ENCODE data around the gene RSRC1. TPM values are rescaled to one million over a fixed set of nuclear protein-coding genes. Genes with fewer than 3 reads are reported as not detected.

The RSRC1 gene
- total RNA-seq, 2 experiments from 2014 or later, result 76.3 to 78.1 TPM

DNA sequence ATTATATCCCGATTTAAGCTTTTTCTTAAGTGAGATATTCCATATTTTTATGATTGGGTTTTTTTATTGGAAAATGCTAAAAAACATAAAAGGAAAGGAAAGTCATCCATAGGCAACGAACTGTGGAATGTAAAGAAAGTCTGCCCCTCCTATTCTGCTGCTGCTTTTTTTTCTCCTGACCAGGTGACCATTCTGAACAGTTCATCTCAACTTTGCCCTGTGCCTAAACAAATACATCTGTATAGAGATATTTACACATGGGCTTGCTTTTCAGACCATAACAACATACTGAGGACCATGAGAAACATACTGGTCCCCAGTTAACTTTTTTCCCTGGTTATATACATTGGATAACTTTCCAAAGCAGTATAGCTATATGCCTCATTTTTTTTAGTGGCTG is 442.2 kb downstream of the RSRC1 start:
- Histone ChIP-seq H3K79me2 (ENCODE audit: insufficient read depth, low read depth, low read length) (no peaks in the 10 kb centered on the region), H3K4me3 (ENCODE audit: low read depth, low read length, poor library complexity, severe bottlenecking) (no peak overlapping the region), H4K20me1 (ENCODE audit: insufficient read depth, low read length) (no peaks in the 10 kb centered on the region), H3K36me3 (ENCODE audit: insufficient read depth, low read length) (no peaks in the 10 kb centered on the region), H3K4me2 (ENCODE audit: low read length) (no peak overlapping the region), H3K4me1 (ENCODE audit: insufficient read depth, low read length, poor library complexity, severe bottlenecking) (no peaks in the 10 kb centered on the region), H2AFZ (ENCODE audit: low read length) (no peak overlapping the region), H3K9me2 (ENCODE audit: insufficient read depth, low read length) (no peaks in the 10 kb centered on the region), H3K27ac (ENCODE audit: low read depth, low read length, poor library complexity, severe bottlenecking) (no peak overlapping the region), H3K9me3 (ENCODE audit: low read length) (no peaks in the 10 kb centered on the region)
- intact Hi-C loops (cut with micrococcal nuclease; ENCODE audit: unreplicated experiment), result no loop called here
- no peak for TF ChIP-seq CTCF (conservative IDR thresholded peaks at IDR 0.05; ENCODE audit: low read length)
- CTCF ChIA-PET (ENCODE audit: unreplicated experiment), result no interaction called here
- POLR2A ChIA-PET, result no interaction called here
- DNase-seq (ENCODE audit: low spot score), result no peak
- no TSS peak for BruUV-seq (replicated peaks)

- Histone ChIP-seq H4K20me1 (ENCODE audit: insufficient read depth, low read length) (no peaks in the 10 kb centered on the region), H3K36me3 (ENCODE audit: insufficient read depth, low read length) (no peaks in the 10 kb centered on the region), H2AFZ (ENCODE audit: low read length) (no peak overlapping the region), H3K4me2 (ENCODE audit: low read length) (no peak overlapping the region), H3K79me2 (ENCODE audit: insufficient read depth, low read depth, low read length) (no peaks in the 10 kb centered on the region), H3K4me1 (ENCODE audit: insufficient read depth, low read length, poor library complexity, severe bottlenecking) (no peaks in the 10 kb centered on the region), H3K9me2 (ENCODE audit: insufficient read depth, low read length) (no peaks in the 10 kb centered on the region), H3K9me3 (ENCODE audit: low read length) (no peaks in the 10 kb centered on the region), H3K4me3 (ENCODE audit: low read depth, low read length, poor library complexity, severe bottlenecking) (no peak overlapping the region), H3K27ac (ENCODE audit: low read depth, low read length, poor library complexity, severe bottlenecking) (no peak overlapping the region)
- BruUV-seq (replicated peaks), result no TSS peak
- intact Hi-C loops (cut with micrococcal nuclease; ENCODE audit: unreplicated experiment), result no loop called here
- no peak for DNase-seq (ENCODE audit: low spot score)
- CTCF ChIA-PET (ENCODE audit: unreplicated experiment), result no interaction called here
- TF ChIP-seq EZH2phosphoT487 (IDR thresholded peaks at IDR 0.05; ENCODE audit: borderline replicate concordance, low read depth, low read length) (no peak), CTCF (conservative IDR thresholded peaks at IDR 0.05; ENCODE audit: low read length) (no peak)
- POLR2A ChIA-PET, result interaction anchor here (0.6 kb wide), 1 partner anchor 8 kb away, joined by 7 read pairs; no protein-coding TSS in a partner anchor
Measured at GRCh38 chr3:158559504-158559903, 449.6 kb downstream of the RSRC1 start.

DNA sequence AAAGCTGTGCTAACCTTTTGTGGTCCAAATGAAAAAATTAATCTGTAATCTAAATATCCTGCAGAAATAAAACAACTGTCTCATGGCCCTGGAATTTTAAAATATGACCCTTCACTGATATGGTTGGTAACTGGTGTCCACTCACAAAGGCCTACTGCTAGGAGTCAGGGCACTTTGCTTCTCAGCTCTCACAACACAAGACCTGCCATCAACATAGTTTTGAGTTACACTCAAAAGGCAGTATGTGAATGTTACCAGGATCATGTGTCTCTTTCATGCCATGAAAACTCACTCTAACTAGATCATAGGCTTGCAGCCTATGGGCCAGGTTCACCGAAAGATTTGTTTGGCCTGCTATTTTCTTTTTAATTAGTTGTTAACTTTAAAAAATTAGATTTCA is 451.1 kb downstream of the RSRC1 start:
- H3K9me3 ChIP-seq (ENCODE audit: low read length), result no peaks in the 10 kb centered on the region
- ChIA-PET POLR2A (no interaction called here), CTCF (ENCODE audit: unreplicated experiment) (no interaction called here)
- H4K20me1 ChIP-seq (ENCODE audit: insufficient read depth, low read length), result no peaks in the 10 kb centered on the region
- intact Hi-C loops (cut with micrococcal nuclease; ENCODE audit: unreplicated experiment), result no loop called here
- H3K4me3 ChIP-seq (ENCODE audit: low read depth, low read length, poor library complexity, severe bottlenecking), result no peak overlapping the region
- no peak overlapping the region for H3K4me2 ChIP-seq (ENCODE audit: low read length)
- TF ChIP-seq CTCF (conservative IDR thresholded peaks at IDR 0.05; ENCODE audit: low read length) (no peak), EZH2phosphoT487 (IDR thresholded peaks at IDR 0.05; ENCODE audit: borderline replicate concordance, low read depth, low read length) (no peak)
- no peak overlapping the region for H3K27ac ChIP-seq (ENCODE audit: low read depth, low read length, poor library complexity, severe bottlenecking)
- no peaks in the 10 kb centered on the region for H3K36me3 ChIP-seq (ENCODE audit: insufficient read depth, low read length)
- no peak overlapping the region for H2AFZ ChIP-seq (ENCODE audit: low read length)
- no peaks in the 10 kb centered on the region for H3K9me2 ChIP-seq (ENCODE audit: insufficient read depth, low read length)
- no peak for DNase-seq (ENCODE audit: low spot score)
- H3K4me1 ChIP-seq (ENCODE audit: insufficient read depth, low read length, poor library complexity, severe bottlenecking), result no peaks in the 10 kb centered on the region
- H3K79me2 ChIP-seq (ENCODE audit: insufficient read depth, low read depth, low read length), result no peaks in the 10 kb centered on the region
- BruUV-seq (replicated peaks), result no TSS peak
